HG02840 (cell line): ENCODE data around the gene OTUD1.

Source experiments
- ATAC-seq: cut with Tn5 transposase; IDR thresholded peaks from one replicate; pipeline ENCODE4 v1.9.1; 2021; ENCODE audit warnings: mild to moderate bottlenecking, moderate library complexity, moderate number of reproducible peaks; ENCODE audit not compliant: unreplicated experiment, low FRiP score

OTUD1 gene

DNA sequence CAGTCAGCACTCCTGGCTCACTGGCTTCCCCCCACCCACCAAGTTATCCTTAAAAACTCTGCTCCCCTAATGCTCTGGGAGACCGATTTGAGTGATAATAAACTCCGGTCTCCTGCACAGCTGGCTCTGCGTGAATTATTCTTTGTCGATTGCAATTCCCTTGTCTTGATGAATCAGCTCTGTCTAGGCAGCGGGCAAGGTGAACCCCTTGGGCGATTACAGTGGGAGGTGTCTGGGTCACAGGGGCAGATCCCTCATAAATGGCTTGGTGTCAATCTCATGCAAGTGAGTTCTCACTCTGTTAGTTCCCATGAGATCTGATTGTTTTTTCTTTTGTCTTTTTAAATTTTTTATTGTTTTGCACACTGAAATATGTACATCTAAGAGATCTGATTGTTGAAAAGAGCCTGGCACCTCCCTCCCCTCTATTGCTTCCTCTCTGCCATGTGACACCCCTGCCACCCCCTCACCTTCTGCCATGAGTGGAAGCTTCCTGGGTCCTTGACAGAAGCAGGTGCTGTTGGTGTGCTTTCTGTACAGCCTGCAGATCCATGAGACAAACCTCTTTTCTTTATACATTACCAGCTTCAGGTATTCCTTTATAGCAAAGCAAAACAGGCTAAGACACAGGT lies 20.5 kb downstream of the OTUD1 start:
- ATAC-seq = no peak

GRCh38 chr10:23461557-23461956 lies 22.7 kb downstream of the OTUD1 start:
- ATAC-seq = no peak

- ATAC-seq = no peak
Measured at GRCh38 chr10:23467012-23467411, 28.1 kb downstream of the OTUD1 start.

DNA sequence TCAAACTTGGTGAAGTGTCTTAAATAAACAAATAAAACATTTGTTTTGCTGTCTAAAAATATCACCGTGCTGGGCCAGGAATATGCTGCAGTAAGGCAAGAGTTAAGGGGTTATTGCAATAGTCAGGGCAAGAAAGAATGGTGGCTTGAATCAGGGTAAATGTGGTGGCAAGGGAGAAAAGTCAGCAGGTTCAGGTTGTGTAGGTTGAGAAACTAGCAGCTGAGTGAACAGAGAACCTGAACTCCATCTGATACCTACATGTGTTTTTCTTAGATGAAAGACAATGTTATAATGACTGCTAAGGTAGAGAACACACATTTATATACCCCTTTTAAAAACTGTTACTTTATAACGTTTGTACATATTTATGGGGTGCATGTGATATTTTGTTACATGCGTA lies 28.7 kb downstream of the OTUD1 start:
- ATAC-seq = no peak

GRCh38 chr10:23469596-23470237 lies 30.8 kb downstream of the OTUD1 start:
- ATAC-seq = no peak

DNA sequence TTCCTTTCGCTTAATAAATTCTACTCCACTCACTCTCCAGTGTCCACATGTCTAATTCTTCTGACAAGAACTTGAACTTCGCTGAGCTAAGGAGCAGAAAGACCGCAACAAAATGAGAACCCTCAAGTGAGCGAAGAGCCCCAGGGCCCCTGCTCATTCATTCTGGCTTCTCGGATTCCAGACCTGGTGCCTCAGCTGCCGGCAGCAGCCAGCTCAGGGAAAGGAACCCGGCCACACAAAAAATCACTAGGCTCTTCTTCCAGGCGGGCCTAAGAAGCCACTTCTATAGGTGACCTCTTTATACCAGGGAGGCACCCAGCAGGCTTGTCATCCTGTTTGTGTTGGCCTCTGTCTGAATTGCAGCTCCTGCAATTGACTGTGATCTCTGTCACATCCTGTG lies 33.3 kb downstream of the OTUD1 start:
- no peak for ATAC-seq

- no peak for ATAC-seq
Measured at GRCh38 chr10:23474081-23474480, 35.2 kb downstream of the OTUD1 start.

DNA sequence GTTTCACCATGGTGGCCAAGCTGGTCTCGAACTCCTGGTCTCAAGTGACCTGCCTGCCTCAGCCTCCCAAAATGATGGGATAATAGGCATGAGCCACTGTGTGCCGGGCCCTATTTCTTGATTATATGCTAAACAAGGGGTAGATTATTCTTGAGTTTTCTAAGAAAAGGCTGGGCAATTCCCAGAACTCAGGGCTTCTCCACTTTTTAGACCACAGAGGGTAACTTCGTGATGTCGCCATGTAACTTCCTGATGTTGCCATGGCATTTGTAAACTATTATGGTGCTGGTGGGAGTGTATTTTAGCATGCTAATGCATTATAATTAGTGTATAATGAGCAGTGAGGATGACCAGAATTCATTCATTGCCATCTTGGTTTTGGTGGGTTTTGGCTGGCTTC lies 35.8 kb downstream of the OTUD1 start:
- ATAC-seq = no peak

DNA sequence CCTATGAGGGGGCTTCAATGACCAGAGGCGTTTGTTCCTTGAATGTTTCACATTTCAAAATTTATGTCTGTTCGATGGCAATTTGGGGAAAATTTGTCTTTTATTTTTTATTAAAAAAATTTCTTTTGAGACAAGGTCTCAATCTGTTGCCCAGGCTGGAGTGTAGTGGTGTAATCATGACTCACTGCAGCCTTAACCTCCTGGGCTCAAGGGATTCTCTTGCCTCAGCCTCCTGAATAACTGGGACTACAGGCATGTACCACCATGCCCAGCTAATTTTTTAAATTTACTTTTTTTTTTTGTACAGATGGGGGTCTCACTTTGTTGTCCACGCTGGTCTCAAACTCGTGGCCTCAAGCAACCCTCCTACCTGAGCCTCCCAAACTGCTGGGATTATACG lies 39.7 kb downstream of the OTUD1 start:
- ATAC-seq = no peak

- ATAC-seq = no peak
Measured at GRCh38 chr10:23479798-23480473, 41.1 kb downstream of the OTUD1 start.

DNA sequence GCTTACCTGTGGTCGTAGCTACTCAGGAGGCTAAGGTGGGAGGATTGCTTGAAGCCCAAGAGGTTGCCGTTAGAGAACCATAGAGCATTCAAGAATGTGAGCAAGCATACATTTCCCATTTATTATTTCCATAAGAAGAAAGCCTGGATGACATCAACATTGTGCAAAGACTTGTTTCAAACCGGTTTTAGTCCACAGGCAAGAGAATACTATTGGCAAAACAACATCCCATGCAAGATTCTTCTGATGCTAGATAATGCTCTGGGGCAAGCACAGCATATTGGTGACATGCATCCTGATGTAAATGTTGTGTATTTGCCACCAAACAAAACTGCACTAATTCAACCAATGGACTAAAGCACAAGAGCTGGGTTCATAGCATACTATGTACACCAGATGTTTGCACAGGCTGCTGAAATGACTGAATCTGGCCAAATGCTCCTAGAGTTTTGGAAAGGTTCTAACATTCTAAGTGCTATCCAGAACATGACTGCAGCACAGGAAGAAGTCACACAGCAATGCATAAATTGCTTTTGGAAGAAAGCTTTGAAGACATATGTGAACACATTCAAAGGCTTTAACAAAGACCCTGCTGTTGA lies 42.6 kb downstream of the OTUD1 start:
- ATAC-seq = no peak

- no peak for ATAC-seq
Measured at GRCh38 chr10:23490115-23490514, 51.2 kb downstream of the OTUD1 start.
